ENCODE data around the gene ACTR3C. TPM values are rescaled to one million over a fixed set of nuclear protein-coding genes. Genes with fewer than 3 reads are reported as not detected.

ACTR3C gene
- total RNA-seq, 2 donors from 2014 or later, result 0.92 TPM; not detected in 1

DNA sequence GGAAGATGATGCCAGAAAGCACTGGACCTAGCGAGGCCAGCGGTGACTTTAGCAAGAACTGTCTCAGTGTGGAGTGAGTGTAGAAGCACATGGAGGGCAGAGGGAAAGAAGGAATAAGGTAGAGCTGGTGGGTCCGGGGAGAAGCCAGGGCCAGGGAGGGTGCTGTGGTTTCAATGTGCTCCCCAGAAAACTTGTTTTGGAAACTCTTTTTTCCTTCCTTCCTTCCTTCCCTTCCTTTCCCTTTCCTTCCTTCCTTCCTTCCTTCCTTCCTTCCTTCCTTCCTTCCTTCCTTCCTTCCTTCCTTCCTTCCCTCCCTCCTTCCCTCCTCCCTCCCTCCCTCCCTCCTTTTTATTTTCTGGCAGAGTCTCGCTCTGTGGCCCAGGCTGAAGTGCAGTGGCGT lies 23.6 kb upstream of the ACTR3C start:
- peaks cover 4% of the 10 kb centered on the region for H3K4me1 Mint-ChIP-seq
- Histone ChIP-seq H3K4me3 (ENCODE audit: low read length) (no peak overlapping the region), H3K9me3 (ENCODE audit: control insufficient read depth, low read length) (peaks cover 18% of the 10 kb centered on the region), H3K9ac (ENCODE audit: extremely low read depth, low read length, poor library complexity, severe bottlenecking) (no peak overlapping the region), H3K27me3 (ENCODE audit: control insufficient read depth, insufficient read depth, low read length, poor library complexity, severe bottlenecking) (peaks cover 18% of the 10 kb centered on the region), H3K36me3 (ENCODE audit: control insufficient read depth, insufficient read depth, low read length) (no peaks in the 10 kb centered on the region), H3K27ac (ENCODE audit: low read depth, low read length) (no peak overlapping the region), H3K4me1 (ENCODE audit: control insufficient read depth, insufficient read depth, low read length) (peaks cover 3% of the 10 kb centered on the region)
- H3K36me3 Mint-ChIP-seq (ENCODE audit: low read depth), result no peaks in the 10 kb centered on the region
- peaks cover 16% of the 10 kb centered on the region for H3K9me3 Mint-ChIP-seq
- H3K4me3 Mint-ChIP-seq, result no peak overlapping the region
- H3K27ac Mint-ChIP-seq, result no peak overlapping the region
- WGBS, 2 experiments (ENCODE audit: insufficient coverage in 1 of 2, insufficient read length in 1 of 2), result 89 to 98% methylated on average over 5 of the region's 5 CpGs
- DNase-seq, result no peak
- H3K27me3 Mint-ChIP-seq (ENCODE audit: insufficient read depth), result peaks cover 27% of the 10 kb centered on the region
- TF ChIP-seq, protein P1, sequence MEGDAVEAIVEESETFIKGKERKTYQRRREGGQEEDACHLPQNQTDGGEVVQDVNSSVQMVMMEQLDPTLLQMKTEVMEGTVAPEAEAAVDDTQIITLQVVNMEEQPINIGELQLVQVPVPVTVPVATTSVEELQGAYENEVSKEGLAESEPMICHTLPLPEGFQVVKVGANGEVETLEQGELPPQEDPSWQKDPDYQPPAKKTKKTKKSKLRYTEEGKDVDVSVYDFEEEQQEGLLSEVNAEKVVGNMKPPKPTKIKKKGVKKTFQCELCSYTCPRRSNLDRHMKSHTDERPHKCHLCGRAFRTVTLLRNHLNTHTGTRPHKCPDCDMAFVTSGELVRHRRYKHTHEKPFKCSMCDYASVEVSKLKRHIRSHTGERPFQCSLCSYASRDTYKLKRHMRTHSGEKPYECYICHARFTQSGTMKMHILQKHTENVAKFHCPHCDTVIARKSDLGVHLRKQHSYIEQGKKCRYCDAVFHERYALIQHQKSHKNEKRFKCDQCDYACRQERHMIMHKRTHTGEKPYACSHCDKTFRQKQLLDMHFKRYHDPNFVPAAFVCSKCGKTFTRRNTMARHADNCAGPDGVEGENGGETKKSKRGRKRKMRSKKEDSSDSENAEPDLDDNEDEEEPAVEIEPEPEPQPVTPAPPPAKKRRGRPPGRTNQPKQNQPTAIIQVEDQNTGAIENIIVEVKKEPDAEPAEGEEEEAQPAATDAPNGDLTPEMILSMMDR (conservative IDR thresholded peaks at IDR 0.05), result no peak

DNA sequence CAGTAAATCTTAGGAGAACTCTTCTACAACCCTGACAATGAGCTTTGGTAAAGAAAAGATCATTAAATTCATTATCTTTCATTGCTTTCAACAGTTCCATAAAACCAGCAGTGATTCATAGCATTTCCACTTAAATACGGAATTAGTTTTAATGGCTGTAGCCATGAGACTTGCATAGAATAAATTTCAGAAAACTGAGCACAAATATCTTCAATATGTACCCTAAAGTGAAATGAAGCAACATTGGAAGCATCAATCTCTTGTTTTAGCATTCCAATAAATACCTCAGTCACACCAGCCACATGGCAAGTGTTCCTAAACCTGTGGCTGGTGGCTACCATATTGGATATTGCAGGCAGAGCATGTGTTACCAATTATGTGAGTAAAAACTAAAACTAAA lies 21.7 kb upstream of the ACTR3C start:
- Histone ChIP-seq H3K4me3 (ENCODE audit: low read length) (no peak overlapping the region), H3K36me3 (ENCODE audit: control insufficient read depth, insufficient read depth, low read length) (no peaks in the 10 kb centered on the region), H3K9me3 (ENCODE audit: control insufficient read depth, low read length) (peaks cover 18% of the 10 kb centered on the region), H3K4me1 (ENCODE audit: control insufficient read depth, insufficient read depth, low read length) (peaks cover 5% of the 10 kb centered on the region), H3K27ac (ENCODE audit: low read depth, low read length) (no peak overlapping the region), H3K9ac (ENCODE audit: extremely low read depth, low read length, poor library complexity, severe bottlenecking) (no peak overlapping the region), H3K27me3 (ENCODE audit: control insufficient read depth, insufficient read depth, low read length, poor library complexity, severe bottlenecking) (peaks cover 27% of the 10 kb centered on the region)
- Mint-ChIP-seq H3K27ac (no peak overlapping the region), H3K4me1 (peaks cover 9% of the 10 kb centered on the region), H3K9me3 (peaks cover 16% of the 10 kb centered on the region), H3K27me3 (ENCODE audit: insufficient read depth) (peaks cover 41% of the 10 kb centered on the region), H3K36me3 (ENCODE audit: low read depth) (no peaks in the 10 kb centered on the region), H3K4me3 (no peak overlapping the region)
- WGBS, 2 experiments (ENCODE audit: insufficient coverage in 1 of 2, insufficient read length in 1 of 2), result 100% methylated on average over 1 of the region's 1 CpG
- no peak for DNase-seq
- TF ChIP-seq, protein P1 (conservative IDR thresholded peaks at IDR 0.05), result no peak

DNA sequence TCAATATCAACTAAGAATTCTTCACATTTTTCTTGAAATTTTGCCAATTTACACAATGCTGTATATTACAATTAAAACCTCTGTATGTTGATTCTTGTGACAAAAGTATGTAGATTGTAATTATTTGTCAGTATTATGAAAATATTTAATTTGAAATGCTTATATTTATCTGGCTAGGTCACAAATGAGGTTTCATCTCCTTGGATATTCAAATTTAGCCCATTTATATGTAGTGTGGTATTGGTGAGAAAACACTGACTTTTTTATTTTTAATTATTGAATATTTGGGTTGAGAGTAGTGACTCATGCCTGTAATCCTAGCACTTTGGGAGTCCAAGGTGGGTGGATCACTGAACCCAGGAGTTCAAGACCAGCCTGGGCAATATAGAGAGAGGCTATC lies 21.0 kb upstream of the ACTR3C start:
- Histone ChIP-seq H3K9ac (ENCODE audit: extremely low read depth, low read length, poor library complexity, severe bottlenecking) (no peak overlapping the region), H3K27me3 (ENCODE audit: control insufficient read depth, insufficient read depth, low read length, poor library complexity, severe bottlenecking) (peaks cover 27% of the 10 kb centered on the region), H3K9me3 (ENCODE audit: control insufficient read depth, low read length) (peaks cover 18% of the 10 kb centered on the region), H3K4me1 (ENCODE audit: control insufficient read depth, insufficient read depth, low read length) (peaks cover 5% of the 10 kb centered on the region), H3K4me3 (ENCODE audit: low read length) (no peak overlapping the region), H3K27ac (ENCODE audit: low read depth, low read length) (no peak overlapping the region), H3K36me3 (ENCODE audit: control insufficient read depth, insufficient read depth, low read length) (no peaks in the 10 kb centered on the region)
- Mint-ChIP-seq H3K27me3 (ENCODE audit: insufficient read depth) (peaks cover 46% of the 10 kb centered on the region), H3K36me3 (ENCODE audit: low read depth) (no peaks in the 10 kb centered on the region), H3K9me3 (peaks cover 16% of the 10 kb centered on the region), H3K4me1 (peaks cover 13% of the 10 kb centered on the region), H3K4me3 (no peak overlapping the region), H3K27ac (no peak overlapping the region)
- TF ChIP-seq, protein P1 (conservative IDR thresholded peaks at IDR 0.05), result no peak
- DNase-seq, result no peak

Data from endodermal cell (in vitro differentiated cells).